ENCODE data around the gene MAST3. TPM values are rescaled to one million over a fixed set of nuclear protein-coding genes. Genes with fewer than 3 reads are reported as not detected.
"Not testable (repeated sequence)": the region's sequence is repeated elsewhere in the genome, so short reads cannot be mapped to it uniquely, and the experiment has no call there.

Gene MAST3
- total RNA-seq, 1 donor from 2014 or later = 1.2 TPM

DNA sequence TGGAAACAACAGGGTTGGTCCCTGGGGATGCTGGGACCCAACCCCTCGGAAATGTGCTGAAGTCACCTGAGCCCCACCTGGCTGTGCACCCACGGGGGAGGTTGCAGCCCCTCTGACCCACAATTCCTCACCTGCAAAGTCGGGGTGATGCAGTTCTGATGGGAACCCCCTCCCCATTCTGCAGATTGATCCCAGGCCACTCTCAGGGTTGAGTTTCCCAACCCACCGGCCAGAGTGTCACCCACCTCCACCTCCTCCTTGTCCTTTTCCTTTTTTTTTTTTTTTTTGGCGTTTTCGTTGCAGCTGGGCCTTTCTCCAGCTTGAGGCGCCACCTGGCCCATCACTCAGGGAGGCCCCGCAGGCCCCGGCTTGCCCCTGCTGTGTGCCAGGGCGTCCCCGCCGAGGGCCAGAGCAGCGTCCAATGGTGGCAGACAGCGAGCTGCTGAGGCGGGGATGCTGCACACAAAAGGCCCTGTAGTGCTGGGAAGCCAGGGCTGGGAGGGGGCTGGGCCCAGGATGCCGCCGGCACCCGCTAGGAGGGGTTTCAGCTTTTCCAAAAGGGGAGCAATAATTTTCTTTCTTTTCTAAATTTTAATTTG is 60.0 kb downstream of the MAST3 start:
- no peak for DNase-seq (ENCODE audit: low read depth in 2 of 2)

DNA sequence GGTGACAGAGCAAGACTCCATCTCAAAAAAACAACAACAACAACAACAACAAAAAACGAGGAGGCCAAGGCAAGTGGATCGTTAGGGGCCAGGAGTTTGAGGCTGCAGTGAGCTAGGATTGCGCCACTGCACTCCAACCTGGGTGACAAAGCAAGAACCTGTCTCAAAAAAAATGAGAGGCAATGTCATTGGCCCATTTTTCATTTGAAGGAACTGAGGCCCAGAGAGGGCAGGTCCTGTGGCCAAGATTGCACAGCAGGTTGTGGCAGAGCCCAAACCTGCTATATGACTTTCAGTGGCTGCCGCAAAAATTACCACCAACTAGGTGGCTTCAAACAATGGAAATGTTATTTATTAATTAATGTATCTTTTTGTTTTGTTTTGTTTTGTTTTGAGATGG is 60.9 kb downstream of the MAST3 start:
- DNase-seq (ENCODE audit: low read depth in 2 of 2) = no peak

DNA sequence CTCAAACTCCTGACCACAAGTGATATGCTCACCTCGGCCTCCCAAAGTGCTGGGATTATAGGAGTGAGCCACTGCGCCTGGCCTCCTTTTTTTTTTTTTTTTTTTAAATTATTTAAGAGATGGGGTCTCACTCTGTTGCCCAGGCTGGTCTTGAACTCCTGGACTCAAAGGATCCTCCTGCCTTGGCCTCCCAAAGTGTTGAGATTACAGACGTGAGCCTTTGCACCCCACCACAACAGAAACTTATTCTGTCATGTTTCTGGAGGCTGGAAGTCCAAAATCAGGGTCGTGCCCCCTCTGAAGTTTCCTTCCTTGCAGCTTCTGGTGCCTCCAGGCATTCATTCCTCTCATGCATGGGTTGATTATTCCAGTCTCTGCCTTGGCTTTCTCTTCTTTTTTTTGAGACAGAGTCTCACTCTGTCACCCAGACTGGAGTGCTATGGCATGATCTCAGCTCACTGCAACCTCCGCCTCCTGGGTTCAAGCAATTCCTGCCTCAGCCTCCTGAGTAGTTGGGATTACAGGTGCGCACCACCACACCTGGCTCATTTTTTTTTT is 61.6 kb downstream of the MAST3 start:
- not testable (repeated sequence) for DNase-seq (ENCODE audit: low read depth in 2 of 2)

DNA sequence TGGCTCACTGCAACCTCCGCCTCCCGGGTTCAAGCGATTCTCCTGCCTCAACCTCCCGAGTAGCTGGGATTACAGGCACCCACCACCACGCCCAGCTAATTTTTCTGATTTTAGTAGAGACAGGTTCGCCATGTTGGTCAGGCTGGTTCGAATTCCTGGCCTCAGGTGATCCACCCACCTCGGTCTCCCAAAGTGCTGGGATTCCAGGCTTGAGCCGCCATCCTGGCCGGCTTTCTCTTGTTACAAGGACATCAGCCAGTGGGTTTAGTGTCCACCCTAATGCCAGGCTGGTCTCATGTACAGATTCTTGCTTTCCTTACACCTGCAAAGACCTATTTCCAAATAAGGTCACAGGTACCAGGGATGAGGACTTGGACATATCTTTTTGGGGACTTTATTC is 62.2 kb downstream of the MAST3 start:
- no peak for DNase-seq (ENCODE audit: low read depth in 2 of 2)

DNA sequence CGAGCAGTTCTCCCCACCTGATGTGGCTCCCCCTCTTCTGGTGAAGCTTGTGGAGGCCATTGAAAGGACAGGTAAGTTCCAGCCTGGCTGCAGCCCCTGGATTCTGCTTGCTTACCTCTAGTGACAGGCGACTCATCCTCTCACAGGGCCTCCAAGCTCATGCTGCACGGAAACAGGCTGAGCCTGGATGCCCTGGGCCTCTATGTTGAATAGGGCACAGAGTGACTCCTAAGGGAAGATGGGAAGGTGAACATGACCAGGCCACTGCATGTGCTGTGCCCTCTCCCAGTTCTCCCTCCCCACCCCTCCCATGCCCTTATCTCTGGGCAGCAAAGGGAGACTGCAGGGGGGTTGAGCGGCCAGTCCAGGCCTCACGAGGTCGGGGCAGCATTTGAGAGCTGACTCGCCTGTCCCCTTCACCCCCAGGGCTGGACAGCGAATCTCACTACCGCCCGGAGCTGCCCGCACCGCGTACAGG is 63.0 kb downstream of the MAST3 start:
- no peak for DNase-seq (ENCODE audit: low read depth in 2 of 2)

DNA sequence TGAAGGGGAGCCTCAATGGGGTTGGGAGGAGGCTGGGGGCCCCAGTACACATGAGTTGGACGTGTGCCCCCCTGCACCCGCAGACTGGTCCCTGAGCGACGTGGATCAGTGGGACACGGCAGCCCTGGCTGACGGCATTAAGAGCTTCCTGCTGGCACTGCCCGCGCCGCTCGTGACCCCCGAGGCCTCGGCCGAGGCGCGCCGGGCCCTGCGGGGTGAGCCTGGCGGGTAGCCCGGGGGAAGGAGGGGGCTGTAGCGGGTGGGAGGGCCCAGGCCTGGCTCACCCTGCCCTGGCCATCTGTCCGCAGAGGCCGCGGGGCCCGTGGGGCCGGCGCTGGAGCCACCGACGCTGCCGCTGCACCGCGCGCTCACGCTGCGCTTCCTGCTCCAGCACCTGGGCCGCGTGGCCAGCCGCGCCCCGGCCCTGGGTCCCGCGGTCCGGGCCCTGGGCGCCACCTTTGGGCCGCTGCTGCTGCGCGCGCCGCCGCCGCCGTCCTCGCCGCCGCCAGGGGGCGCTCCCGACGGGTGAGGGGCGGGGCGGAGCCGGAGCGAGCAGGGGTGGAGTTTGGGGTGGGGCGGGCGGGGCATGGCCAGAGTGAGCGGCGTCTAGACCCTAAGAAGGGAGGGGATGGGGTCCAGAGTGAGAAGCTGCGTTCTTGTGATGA is 63.5 kb downstream of the MAST3 start:
- DNase-seq (ENCODE audit: low read depth in 2 of 2) = peak in 1 of 2 donors; percentile 63

DNA sequence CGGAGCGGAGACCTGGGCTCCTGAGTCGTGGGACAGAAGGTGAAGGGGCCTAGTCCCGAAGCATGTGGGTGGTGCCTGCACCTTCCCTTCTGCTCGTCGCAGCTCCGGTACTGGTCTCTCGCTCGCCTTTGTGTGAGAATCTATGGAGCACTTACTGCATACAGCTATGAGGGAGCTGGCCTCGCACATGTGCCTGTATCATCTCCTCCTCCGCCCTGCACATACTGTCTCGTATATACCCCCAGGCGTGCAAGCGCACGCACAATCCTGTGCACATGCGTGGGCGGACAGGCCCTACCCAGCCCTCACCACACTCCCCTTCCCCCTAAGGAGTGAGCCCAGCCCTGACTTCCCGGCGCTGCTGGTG is 64.0 kb downstream of the MAST3 start:
- no peak for DNase-seq (ENCODE audit: low read depth in 2 of 2)

DNA sequence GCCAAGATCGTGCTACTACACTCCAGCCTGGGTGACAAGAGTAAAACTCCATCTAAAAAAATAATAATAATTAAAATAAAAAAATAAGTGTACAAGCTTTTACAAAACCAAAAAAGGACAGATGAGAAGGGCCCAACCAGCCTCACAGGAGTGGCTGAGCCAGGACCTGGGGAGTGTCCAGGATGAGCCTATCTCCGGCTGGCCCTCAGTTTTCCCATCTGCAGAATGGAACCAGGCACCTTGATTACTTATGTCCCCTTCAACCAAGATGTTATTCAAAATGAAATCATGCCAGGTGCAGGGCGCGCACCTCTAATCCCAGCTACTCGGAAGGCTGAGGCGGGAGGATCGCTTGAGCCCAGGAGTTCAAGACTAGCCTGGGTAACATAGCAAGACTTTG is 66.5 kb downstream of the MAST3 start:
- DNase-seq (ENCODE audit: low read depth in 2 of 2) = no peak

DNA sequence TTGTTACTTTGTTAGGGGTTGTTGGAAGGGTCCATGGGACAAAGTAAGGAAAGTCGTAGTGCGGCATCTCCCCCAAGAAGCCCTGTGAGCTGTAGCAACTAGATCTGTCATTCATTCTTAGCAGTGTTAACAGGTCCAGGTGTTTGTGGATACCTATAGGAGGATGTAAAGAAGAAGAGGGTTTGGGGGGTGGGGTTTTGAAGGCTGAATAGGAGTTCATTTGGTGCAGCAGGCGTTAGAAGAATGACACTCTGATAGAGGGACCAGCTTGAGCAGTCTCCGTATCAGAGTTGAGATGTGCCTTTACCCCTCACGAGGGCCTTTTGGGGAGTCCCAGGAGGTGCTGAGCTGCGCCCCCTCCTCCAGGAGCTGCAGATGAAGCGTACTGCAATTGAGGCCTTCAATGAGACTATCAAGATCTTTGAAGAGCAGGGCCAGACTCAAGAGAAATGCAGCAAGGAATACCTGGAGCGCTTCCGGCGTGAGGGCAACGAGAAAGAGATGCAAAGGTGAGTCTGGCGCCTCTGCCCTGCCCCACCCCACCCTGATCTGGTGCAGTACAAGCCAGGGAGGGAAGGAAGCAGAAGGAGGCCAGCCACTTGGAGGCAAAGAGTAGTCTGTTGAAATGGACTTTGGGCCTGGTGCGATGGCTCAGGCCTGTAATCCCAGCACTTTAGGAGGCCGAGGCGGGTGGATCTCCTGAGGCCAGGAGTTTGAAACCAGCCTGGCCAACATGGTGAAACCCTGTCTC is 68.4 kb downstream of the MAST3 start:
- no peak for DNase-seq (ENCODE audit: low read depth in 2 of 2)

DNA sequence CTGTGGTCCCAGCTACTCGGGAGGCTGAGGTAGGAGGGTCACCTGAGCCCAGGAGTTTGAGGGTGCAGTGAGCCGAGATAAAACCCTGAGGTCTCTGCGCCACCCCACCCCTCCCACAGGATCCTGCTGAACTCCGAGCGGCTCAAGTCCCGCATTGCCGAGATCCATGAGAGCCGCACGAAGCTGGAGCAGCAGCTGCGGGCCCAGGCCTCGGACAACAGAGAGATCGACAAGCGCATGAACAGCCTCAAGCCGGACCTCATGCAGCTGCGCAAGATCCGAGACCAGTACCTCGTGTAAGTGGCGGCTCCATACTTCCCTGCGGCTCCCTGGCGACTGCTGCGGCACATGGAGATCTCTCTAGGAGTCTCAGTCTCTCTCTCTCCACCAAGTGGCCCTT is 69.4 kb downstream of the MAST3 start:
- no peak for DNase-seq (ENCODE audit: low read depth in 2 of 2)

DNA sequence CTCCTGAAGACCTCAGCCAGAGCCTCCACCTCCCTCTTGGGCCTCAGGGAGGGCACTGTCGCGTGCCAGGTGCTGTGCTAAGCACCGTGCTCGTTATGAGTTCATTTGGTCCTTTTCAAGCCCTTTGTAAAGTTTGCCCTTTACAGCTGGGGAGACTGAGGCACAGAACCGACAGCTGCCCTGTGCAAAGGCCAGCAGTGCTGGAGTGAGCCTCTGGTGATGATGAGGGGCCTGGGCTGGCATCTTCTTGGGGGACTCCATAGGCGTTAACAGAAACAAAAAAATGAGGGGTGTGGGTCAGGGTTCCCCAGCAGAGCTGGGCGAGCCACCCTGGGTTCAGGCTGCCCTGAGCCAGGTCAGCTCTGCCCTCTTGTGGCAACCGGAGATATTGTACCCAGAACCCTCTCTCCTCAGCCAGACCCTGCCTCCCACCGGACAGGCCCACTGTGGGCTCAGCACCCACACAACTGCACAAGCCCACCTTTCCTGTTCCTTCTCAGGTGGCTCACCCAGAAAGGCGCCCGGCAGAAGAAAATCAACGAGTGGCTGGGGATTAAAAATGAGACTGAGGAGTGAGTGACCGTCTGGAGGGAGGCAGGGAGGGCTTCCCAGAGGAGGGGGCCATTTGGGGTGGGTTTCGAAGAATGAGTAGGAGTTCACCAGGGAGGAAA is 70.5 kb downstream of the MAST3 start:
- peak in 1 of 2 donors; percentile 40 for DNase-seq (ENCODE audit: low read depth in 2 of 2)

DNA sequence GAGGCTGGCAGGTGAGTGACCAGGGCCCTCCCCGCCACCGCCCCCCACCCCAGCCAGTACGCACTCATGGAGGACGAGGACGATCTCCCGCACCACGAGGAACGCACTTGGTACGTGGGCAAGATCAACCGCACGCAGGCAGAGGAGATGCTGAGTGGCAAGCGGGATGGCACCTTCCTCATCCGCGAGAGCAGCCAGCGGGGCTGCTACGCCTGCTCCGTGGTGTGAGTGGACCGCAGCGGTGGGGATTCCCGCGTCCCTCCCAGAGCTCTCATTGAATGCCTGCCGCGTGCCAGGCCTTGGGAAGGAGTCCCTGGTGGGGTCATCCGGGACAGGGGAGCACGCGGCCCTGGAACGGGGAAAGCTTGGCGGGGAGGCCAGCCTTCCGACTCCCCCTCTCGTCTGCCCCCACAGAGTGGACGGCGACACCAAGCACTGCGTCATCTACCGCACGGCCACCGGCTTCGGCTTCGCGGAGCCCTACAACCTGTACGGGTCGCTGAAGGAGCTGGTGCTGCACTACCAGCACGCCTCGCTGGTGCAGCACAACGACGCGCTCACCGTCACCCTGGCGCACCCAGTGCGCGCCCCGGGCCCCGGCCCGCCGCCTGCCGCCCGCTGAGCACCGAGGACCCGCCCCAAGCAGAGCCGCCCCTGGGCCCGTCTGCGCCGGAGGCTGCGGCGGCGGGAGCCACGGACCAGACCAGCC is 71.2 kb downstream of the MAST3 start:
- no peak for DNase-seq (ENCODE audit: low read depth in 2 of 2)

DNA sequence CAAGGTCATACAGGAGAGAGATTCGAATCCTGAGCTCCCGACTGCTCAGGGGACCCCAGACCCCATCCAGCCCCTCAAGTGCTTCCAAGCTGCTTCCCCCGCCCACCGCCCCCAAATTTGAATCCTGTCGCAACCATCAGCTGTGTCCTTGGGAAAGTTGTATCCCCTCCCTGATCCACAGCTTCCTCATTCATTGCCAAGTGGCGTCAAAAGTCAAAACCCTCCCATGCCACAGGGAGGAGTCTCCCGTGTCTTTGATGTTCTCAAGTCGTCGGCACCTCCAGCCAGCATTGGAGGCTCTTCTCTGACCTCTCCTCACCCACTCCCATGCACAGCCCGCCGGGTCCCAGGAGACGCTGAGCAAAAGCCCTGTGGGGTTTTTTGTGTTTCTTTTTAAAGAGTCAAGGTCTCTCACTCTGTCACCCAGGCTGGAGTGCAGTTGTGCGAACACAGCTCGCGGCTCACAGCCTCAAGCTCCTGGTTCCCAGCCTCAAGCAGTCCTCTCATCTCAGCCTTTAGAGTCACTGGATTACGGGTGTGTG is 73.2 kb downstream of the MAST3 start:
- DNase-seq (ENCODE audit: low read depth in 2 of 2) = no peak

DNA sequence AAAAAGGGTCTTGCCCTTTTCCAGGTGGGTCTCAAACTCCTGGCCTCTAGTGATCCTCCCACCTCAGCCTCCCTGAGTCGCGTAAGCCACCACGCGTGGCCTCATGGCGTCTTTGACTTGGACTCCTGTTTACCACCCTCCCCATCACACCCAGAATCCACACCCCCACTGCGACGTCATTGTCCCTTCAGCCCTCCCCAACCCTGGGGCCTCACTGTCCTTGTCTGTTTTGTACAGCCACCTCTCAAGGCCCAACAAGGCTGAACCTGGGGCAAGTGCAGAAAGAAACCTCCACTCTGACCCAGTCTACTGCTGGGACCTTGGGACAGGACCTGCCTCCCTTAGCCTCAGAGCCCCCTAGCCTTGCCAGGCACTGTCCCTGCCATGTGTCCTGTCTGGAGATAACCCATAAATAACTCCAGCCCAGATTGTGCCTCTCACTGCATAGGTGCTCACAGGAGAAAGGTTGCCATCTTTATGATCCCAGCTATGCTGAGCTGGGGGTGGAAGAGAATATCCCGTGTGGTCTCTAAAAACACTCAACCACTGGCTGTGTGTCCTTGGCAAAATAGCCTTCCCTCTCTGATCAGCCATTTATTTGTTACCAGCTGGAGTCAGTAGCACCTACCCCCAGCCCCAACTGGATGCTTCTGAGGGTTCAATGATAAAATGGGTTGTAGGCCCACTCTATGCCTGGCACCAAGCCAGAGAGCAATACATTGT is 74.2 kb downstream of the MAST3 start:
- DNase-seq (ENCODE audit: low read depth in 2 of 2) = no peak

DNA sequence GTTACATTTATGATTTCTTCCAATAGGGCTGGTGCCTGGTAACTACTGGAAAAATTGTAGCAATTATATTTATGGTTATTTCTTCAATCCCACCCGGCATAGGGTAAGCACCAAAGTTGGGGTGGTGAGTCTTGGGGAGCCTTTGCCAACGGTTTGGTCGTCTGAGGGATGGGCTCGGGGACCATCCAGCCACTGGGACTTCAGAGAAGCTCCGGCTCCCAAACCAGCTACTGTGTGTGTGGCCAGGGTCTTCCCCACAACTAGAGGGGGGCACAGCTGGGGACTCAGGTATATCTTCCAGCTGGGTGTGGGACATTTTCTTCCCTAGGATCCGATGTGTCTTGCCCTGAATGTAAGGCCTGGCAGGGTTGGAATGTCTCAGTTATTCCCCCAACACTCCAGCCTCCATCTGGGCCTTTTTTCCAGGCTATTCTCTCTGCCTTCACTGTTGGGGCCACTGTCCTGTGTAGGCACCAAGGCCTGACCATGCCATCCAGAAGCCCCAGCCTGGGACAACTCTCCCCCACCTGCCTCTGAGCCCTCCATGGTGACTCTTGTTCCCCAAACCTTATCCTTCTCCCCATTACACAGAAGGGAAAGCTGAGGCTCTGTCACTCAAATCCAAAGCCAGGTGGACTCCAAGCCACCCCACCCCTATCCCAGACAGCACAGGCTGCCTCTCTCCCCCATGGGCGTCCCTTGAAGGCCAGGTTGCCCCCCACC is 74.9 kb downstream of the MAST3 start:
- no peak for DNase-seq (ENCODE audit: low read depth in 2 of 2)

DNA sequence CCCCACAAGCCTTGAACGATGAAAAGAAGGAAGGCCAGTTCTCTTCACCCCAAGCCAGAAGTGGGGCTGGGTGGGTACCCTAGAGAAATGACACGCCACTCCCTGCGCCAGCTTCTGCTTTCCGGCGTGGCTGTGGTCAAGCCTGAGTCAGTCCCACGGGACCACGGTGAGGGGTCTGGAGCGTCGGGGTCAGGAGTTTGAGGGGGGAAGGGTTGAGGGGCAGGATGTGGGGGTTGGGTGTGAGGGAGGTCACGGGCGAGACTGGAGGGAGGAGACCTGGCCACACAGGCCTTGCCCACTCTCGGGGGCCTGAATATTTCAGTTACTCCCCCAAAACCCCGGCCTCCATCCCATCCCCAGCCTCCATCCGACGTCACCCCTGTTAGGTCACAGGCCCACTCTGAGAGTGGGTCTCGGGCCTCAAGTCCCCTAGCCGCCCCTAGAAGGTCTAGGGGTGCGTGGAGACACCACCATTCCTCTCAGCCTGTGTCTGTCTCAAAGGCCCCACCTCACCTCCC is 75.5 kb downstream of the MAST3 start:
- DNase-seq (ENCODE audit: low read depth in 2 of 2) = no peak

DNA sequence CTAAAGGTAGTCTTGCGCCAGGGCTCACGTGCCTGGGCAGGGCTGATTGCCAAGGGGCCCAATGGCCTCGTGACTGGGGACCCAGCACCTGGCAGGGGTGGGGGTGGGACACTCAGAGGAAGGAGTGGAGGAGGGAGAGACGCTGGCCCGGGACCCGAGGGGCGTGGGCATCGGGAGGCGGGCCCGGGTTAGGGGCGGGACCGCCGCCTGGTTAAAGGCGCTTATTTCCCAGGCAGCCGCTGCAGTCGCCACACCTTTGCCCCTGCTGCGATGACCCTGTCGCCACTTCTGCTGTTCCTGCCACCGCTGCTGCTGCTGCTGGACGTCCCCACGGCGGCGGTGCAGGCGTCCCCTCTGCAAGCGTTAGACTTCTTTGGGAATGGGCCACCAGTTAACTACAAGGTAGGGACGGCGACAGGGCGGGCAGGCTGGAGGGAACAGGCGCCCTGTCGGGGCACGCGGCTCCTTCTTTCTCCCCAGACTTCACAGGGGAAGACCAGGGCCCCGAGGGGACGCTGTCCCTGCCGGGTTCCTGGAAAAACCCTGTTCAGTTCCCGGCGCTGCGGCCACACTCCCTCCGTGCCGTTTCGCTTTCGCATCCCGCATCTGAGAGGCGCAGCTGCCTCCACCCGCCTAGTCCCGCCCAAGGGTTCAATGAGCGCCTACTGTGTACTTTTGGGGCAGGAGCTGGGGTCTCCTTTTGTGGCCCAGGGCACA is 76.2 kb downstream of the MAST3 start, which contains the start of gene IFI30:
Gene IFI30 (plus strand): TSS at position 242 of the 717 bp plus-strand sequence. CDS start 29 bp downstream, at position 271.
- DNase-seq (ENCODE audit: low read depth in 2 of 2) = peak in 1 of 2 donors; percentile 44

DNA sequence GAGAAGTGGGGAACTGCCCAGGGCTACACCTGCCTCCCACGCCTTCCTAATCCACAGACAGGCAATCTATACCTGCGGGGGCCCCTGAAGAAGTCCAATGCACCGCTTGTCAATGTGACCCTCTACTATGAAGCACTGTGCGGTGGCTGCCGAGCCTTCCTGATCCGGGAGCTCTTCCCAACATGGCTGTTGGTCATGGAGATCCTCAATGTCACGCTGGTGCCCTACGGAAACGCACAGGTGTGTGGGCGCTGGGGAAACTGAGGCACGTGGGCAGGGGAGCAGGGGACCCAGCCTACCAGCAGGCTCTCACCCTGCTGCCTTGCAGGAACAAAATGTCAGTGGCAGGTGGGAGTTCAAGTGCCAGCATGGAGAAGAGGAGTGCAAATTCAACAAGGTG is 77.4 kb downstream of the MAST3 start:
- no peak for DNase-seq (ENCODE audit: low read depth in 2 of 2)

Data from dermis microvascular lymphatic vessel endothelial cell (primary cell).